CD4-positive, alpha-beta T cell (primary cell): ENCODE results near the gene EDEM2. TPM values are rescaled to one million over a fixed set of nuclear protein-coding genes. Genes with fewer than 3 reads are reported as not detected.
"Not testable (repeated sequence)": the region's sequence is repeated elsewhere in the genome, so short reads cannot be mapped to it uniquely, and the experiment has no call there.

Experiments
- ATAC-seq: fragments of 200-7000 bp; cut with Tn5 transposase; one replicate; pipeline ENCODE4 v1.10.0; 2022; ENCODE audit warnings: mild to moderate bottlenecking; ENCODE audit not compliant: poor library complexity
- CTCF ChIA-PET: fragments of 350-600 bp; sonication (Branson Sonifier 250); formaldehyde crosslinking; loops from one replicate; lab custom pipeline; 2021; ENCODE audit warnings: antibody characterized with exemption, inconsistent platforms; lab: Charles Lee
- POLR2A ChIA-PET: fragments of 350-600 bp; sonication (Branson Sonifier 250); formaldehyde crosslinking; loops from one replicate; lab custom pipeline; 2021; ENCODE audit warnings: antibody characterized with exemption, inconsistent platforms; lab: Charles Lee
- DNase-seq, 14 experiments: peaks; one replicate each; pipeline ENCODE4 v3.0.0-alpha.2; 2013 to 2020; ENCODE audit warnings: mixed read lengths in 2 of 14
- H3K27ac ChIP-seq, 2 donors: one replicate each; pipeline versions ENCODE4 v1.5.1 to v1.7.0; 2013; ENCODE audit warnings: low read length in 2 of 2, low read depth in 1 of 2, mild to moderate bottlenecking in 1 of 2
- H3K27me3 ChIP-seq, 2 experiments: 1 replicate in 1 of 2; 2 replicates in 1 of 2; pipeline versions ENCODE4 v1.6.1 to v1.7.0; 2013; ENCODE audit warnings: low read length in 2 of 2, control low read depth in 1 of 2, mild to moderate bottlenecking in 1 of 2, moderate library complexity in 1 of 2; ENCODE audit not compliant: insufficient read depth in 2 of 2, control insufficient read depth in 1 of 2
- H3K36me3 ChIP-seq: one replicate; pipeline ENCODE4 v1.6.1; 2013; ENCODE audit warnings: low read length, control low read depth; ENCODE audit not compliant: insufficient read depth
- H3K4me1 ChIP-seq: one replicate; pipeline ENCODE4 v1.6.1; 2013; ENCODE audit warnings: low read length, control low read depth; ENCODE audit not compliant: insufficient read depth
- H3K4me3 ChIP-seq: one replicate; pipeline ENCODE4 v1.5.1; 2013; ENCODE audit warnings: mild to moderate bottlenecking, low read length, moderate library complexity
- H3K9me3 ChIP-seq, 2 experiments: 1 replicate in 1 of 2; 2 replicates in 1 of 2; pipeline versions ENCODE4 v1.6.1 to v1.7.0; 2013; ENCODE audit warnings: low read length in 2 of 2, mild to moderate bottlenecking in 2 of 2, control low read depth in 1 of 2, moderate library complexity in 1 of 2; ENCODE audit not compliant: control insufficient read depth in 1 of 2, insufficient read depth in 1 of 2
- H3K27ac Mint-ChIP-seq: one replicate; pipeline ENCODE4 v1.8.0; 2020; ENCODE audit warnings: mixed read lengths
- H3K27me3 Mint-ChIP-seq: one replicate; pipeline ENCODE4 v1.8.0; 2021; ENCODE audit warnings: mixed read lengths
- H3K36me3 Mint-ChIP-seq: one replicate; pipeline ENCODE4 v1.8.0; 2021; ENCODE audit warnings: low read depth, mixed read lengths
- H3K4me1 Mint-ChIP-seq: one replicate; pipeline ENCODE4 v1.8.0; 2021; ENCODE audit warnings: low read depth, mixed read lengths
- H3K4me3 Mint-ChIP-seq: one replicate; pipeline ENCODE4 v1.8.0; 2020; ENCODE audit warnings: mild to moderate bottlenecking, mixed read lengths
- H3K9me3 Mint-ChIP-seq: one replicate; pipeline ENCODE4 v1.8.0; 2020; ENCODE audit warnings: mixed read lengths
- intact Hi-C, 2 experiments: fragments of 100-400 bp; cut with DNase I in 1 of 2; cut with micrococcal nuclease in 1 of 2; formaldehyde crosslinking; loops; one replicate each; pipeline versions ENCODE4 v1.15.1 to v1.9.0; 2023 to 2025; cut with DNase I, micrococcal nuclease
- total RNA-seq, 174 experiments: library from RNA in 2 of 174; stranded (reverse) in 2 of 174; gene quantifications; one replicate each; pipeline ENCODE4 v1.2.3 and lab custom pipeline; 2021 to 2026
- TF ChIP-seq, protein P1 (sequence below): fragments of 200-600 bp; IDR thresholded peaks from one replicate; pipeline ENCODE4 v1.8.0; 2022; ENCODE audit warnings: antibody characterized with exemption, mild to moderate bottlenecking

The EDEM2 gene
- total RNA-seq, 2 experiments from 2014 or later = 12.2 to 12.6 TPM

DNA sequence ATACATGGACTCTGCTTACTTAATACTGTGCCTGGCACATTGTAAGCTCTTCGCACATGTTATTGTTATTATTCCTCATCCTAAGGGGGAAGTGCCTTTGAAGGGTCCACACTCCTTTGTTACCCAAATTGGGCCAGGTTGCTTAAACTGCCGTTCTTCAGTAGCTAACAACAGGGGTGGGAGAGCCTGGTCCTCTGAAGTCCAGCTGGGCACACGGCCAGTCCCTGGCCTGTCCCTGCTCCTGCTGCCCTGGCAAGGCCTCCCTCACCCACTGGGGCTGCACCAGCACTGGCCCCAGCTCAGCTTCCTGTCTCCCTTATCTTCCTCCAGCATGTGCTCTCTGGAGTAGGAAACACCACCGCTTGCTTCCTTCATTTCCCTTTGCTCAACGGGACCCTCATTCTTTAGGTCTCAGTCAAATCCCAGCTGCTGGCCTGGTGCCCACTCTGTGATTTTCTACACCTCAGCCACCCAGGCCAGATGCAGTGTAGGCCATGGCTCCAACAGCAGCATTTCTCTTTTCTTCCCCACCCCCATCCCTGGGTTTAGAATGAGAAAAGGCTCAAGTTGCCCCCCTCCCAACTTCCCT is 19.2 kb upstream of the EDEM2 start:
- Histone ChIP-seq H3K27ac (no peak overlapping the region), H3K4me3 (no peak overlapping the region), H3K36me3 (no peaks in the 10 kb centered on the region), H3K27me3 (no peaks in the 10 kb centered on the region), H3K4me1 (peaks cover 7% of the 10 kb centered on the region), H3K9me3 (no peaks in the 10 kb centered on the region)
- ATAC-seq (no peak), DNase-seq (no peak)
- Mint-ChIP-seq H3K27me3 (no peaks in the 10 kb centered on the region), H3K36me3 (peaks cover 10% of the 10 kb centered on the region), H3K4me3 (no peak overlapping the region), H3K9me3 (no peaks in the 10 kb centered on the region), H3K27ac (no peak overlapping the region), H3K4me1 (peaks cover 11% of the 10 kb centered on the region)
- intact Hi-C loops = no loop called here
- TF ChIP-seq, protein P1, sequence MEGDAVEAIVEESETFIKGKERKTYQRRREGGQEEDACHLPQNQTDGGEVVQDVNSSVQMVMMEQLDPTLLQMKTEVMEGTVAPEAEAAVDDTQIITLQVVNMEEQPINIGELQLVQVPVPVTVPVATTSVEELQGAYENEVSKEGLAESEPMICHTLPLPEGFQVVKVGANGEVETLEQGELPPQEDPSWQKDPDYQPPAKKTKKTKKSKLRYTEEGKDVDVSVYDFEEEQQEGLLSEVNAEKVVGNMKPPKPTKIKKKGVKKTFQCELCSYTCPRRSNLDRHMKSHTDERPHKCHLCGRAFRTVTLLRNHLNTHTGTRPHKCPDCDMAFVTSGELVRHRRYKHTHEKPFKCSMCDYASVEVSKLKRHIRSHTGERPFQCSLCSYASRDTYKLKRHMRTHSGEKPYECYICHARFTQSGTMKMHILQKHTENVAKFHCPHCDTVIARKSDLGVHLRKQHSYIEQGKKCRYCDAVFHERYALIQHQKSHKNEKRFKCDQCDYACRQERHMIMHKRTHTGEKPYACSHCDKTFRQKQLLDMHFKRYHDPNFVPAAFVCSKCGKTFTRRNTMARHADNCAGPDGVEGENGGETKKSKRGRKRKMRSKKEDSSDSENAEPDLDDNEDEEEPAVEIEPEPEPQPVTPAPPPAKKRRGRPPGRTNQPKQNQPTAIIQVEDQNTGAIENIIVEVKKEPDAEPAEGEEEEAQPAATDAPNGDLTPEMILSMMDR = no peak
- ChIA-PET CTCF (interaction anchor here (0.6 kb wide), 1 partner anchor 358 kb away, joined by 3 read pairs; no protein-coding TSS in a partner anchor), POLR2A (no interaction called here)

DNA sequence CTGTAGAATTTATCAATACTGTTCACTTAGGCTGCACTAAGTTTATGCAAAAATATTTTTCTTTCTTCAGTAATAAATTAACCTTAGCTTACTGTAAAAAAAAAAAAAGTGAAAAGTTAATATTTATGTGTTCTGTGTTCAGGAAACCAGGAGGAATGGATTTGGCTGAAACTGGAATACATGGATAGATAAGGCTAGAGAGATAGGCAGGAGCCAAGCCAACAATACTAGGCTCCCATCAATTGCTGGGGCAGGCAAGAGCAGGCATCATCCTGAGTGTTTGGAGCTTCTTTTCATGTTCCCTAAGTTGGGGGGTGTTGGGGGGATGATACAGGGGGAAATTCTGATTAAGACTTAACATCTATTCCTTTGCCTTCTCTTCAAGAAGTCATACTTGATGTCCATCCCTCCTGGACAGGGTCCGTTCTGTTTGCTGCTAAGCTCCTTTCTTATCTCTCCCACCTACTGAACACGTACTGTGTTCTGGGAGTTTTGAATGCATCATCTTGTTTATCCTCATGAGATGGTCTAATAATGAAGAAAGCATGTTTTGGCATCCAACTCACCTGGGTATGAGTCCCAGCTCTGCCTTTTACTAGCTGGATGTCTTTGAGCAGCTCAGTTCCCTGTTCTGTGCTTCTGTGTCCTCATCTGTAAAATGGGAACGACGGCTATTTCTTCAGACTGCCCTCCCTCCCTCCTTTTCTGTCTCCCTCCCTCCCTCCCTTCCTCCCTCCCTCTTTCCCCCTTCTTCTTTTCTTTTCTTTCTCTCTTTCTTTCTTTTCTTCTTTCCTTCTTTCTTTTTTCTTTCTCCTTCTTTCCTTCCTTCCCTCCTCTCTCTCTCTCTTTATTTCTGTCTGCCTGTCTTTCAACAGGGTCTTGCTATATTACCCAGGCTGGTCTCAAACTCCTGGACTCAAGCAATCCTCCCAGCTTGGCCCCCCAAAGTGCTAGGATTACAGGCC is 18.4 kb upstream of the EDEM2 start:
- ChIA-PET CTCF (interaction anchor here (0.6 kb wide), 1 partner anchor 357 kb away, joined by 3 read pairs; no protein-coding TSS in a partner anchor), POLR2A (no interaction called here)
- no peaks in the 10 kb centered on the region for H3K27me3 Mint-ChIP-seq
- TF ChIP-seq, protein P1 = no peak
- peaks cover 8% of the 10 kb centered on the region for H3K4me1 Mint-ChIP-seq
- no peak for ATAC-seq
- intact Hi-C loops = no loop called here
- H3K4me1 ChIP-seq = peaks cover 15% of the 10 kb centered on the region
- no peak overlapping the region for H3K4me3 Mint-ChIP-seq
- no peaks in the 10 kb centered on the region for H3K9me3 ChIP-seq
- no peak overlapping the region for H3K4me3 ChIP-seq
- H3K27me3 ChIP-seq = no peaks in the 10 kb centered on the region
- no peak for DNase-seq
- H3K27ac Mint-ChIP-seq = no peak overlapping the region
- H3K27ac ChIP-seq = no peak overlapping the region
- H3K9me3 Mint-ChIP-seq = no peaks in the 10 kb centered on the region
- H3K36me3 Mint-ChIP-seq = peaks cover 10% of the 10 kb centered on the region
- H3K36me3 ChIP-seq = no peaks in the 10 kb centered on the region

DNA sequence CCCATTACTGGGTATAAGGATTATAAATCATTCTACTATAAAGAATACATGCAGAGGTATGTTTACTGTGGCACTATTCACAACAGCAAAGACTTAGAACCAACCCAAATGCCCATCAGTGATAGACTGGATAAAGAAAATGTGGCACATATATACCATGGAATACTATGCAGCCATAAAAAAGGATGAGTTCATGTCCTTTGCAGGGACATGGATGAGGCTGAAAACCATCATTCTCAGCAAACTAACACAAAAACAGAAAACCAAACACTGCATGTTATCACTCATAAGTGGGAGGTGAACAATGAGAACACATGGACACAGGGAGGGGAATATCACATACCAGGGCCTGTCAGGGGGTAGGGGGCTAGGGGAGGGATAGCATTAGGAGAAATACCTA is 17.4 kb upstream of the EDEM2 start:
- H3K4me1 Mint-ChIP-seq, H3K27me3 Mint-ChIP-seq, H3K4me3 ChIP-seq, CTCF ChIA-PET, POLR2A ChIA-PET, H3K9me3 ChIP-seq, H3K4me3 Mint-ChIP-seq, intact Hi-C loops, H3K9me3 Mint-ChIP-seq, H3K36me3 ChIP-seq, H3K27me3 ChIP-seq, DNase-seq, ATAC-seq, H3K27ac Mint-ChIP-seq, H3K27ac ChIP-seq: not testable (repeated sequence)
- H3K4me1 ChIP-seq = peaks cover 16% of the 10 kb centered on the region
- peaks cover 10% of the 10 kb centered on the region for H3K36me3 Mint-ChIP-seq

DNA sequence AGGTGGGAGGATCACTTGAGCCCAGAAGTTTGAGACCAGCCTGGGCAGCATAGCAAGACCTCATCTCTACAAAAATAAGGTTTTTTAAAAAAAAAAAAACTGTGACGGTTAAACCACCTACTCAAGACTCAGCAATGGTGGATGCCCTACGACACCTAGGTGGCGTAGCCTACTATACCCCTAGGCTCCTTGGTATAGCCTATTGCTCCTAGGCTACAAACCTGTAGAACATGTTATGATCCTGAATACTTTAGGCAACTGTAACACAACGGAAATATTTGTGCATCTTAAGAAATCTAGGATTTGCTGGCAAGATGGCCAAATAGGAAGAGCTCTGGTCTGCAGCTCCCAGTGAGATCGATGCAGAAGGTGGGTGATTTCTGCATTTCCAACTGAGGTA is 13.2 kb upstream of the EDEM2 start:
- DNase-seq, H3K27ac ChIP-seq, H3K9me3 Mint-ChIP-seq, CTCF ChIA-PET, H3K27me3 ChIP-seq, H3K4me3 Mint-ChIP-seq, H3K4me3 ChIP-seq, H3K27ac Mint-ChIP-seq, H3K9me3 ChIP-seq, H3K4me1 Mint-ChIP-seq, ATAC-seq, H3K36me3 ChIP-seq, H3K27me3 Mint-ChIP-seq: not testable (repeated sequence)
- peaks cover 16% of the 10 kb centered on the region for H3K4me1 ChIP-seq
- intact Hi-C loops = loop anchor here in 1 of 2 experiments (1.0 kb wide), 1 partner anchor 9 kb away; no protein-coding TSS in a partner anchor
- POLR2A ChIA-PET = interaction anchor here (1.2 kb wide), 1 partner anchor 13 kb away, joined by 3 read pairs; the partner anchor contains the start of gene EDEM2
- H3K36me3 Mint-ChIP-seq = peaks cover 10% of the 10 kb centered on the region
